DND-41 (cell line): Measurements from ENCODE around the gene DYDC1.

Experiments
- ATAC-seq: fragments of 200-7000 bp; cut with Tn5 transposase; 3 replicates; pipeline ENCODE4 v1.9.1; 2021; ENCODE audit warnings: low read depth; ENCODE audit not compliant: insufficient read depth
- DNase-seq: peaks from one replicate; pipeline ENCODE4 v3.0.0-alpha.2; 2020
- H2AFZ ChIP-seq: 2 replicates; pipeline ENCODE4 v1.6.0; 2012; ENCODE audit warnings: low read depth, low read length
- H3K27ac ChIP-seq: 2 replicates; pipeline ENCODE4 v1.5.1; 2012; ENCODE audit warnings: low read length, inconsistent platforms
- H3K27me3 ChIP-seq: fragments of 200-600 bp; sonication (generic); 2 replicates; pipeline ENCODE4 v1.6.0; 2012; ENCODE audit warnings: low read length, mild to moderate bottlenecking, inconsistent platforms; ENCODE audit not compliant: insufficient read depth, poor library complexity
- H3K36me3 ChIP-seq: 2 replicates; pipeline ENCODE4 v1.5.1; 2012; ENCODE audit warnings: low read length, inconsistent platforms; ENCODE audit not compliant: insufficient read depth
- H3K4me1 ChIP-seq: 2 replicates; pipeline ENCODE4 v1.5.1; 2012; ENCODE audit warnings: mild to moderate bottlenecking, low read length; ENCODE audit not compliant: insufficient read depth
- H3K4me2 ChIP-seq: 2 replicates; pipeline ENCODE4 v1.6.0; 2012; ENCODE audit warnings: mild to moderate bottlenecking, moderate library complexity, low read length, inconsistent platforms; ENCODE audit not compliant: insufficient read depth
- H3K4me3 ChIP-seq, 2 experiments: fragments of 200-600 bp in 1 of 2; shearing (Covaris generic) in 1 of 2; 2 replicates each; pipeline ENCODE4 v1.5.1; 2012 to 2016; ENCODE audit warnings: inconsistent platforms in 2 of 2, low read length in 2 of 2, mild to moderate bottlenecking in 2 of 2, low read depth in 1 of 2, moderate library complexity in 1 of 2
- H3K79me2 ChIP-seq: 2 replicates; pipeline ENCODE4 v1.6.0; 2012; ENCODE audit warnings: low read length, inconsistent platforms; ENCODE audit not compliant: insufficient read depth
- H3K9ac ChIP-seq: 2 replicates; pipeline ENCODE4 v1.6.0; 2012; ENCODE audit warnings: low read depth, mild to moderate bottlenecking, inconsistent platforms, low read length, moderate library complexity
- H3K9me3 ChIP-seq: 2 replicates; pipeline ENCODE4 v1.5.1; 2012; ENCODE audit warnings: low read length, moderate library complexity, mild to moderate bottlenecking, inconsistent platforms; ENCODE audit not compliant: insufficient read depth, severe bottlenecking
- H4K20me1 ChIP-seq: 2 replicates; pipeline ENCODE4 v1.6.0; 2012; ENCODE audit warnings: low read length; ENCODE audit not compliant: insufficient read depth
- EZH2 ChIP-seq: IDR thresholded peaks from 3 replicates; pipeline ENCODE4 v1.6.1; 2012; ENCODE audit warnings: borderline replicate concordance, low read depth, mild to moderate bottlenecking, moderate library complexity, low read length, inconsistent platforms; ENCODE audit not compliant: severe bottlenecking
- TF ChIP-seq, protein P1 (sequence below): IDR thresholded peaks from 2 replicates; pipeline ENCODE4 v1.5.1; 2012; ENCODE audit warnings: borderline replicate concordance, low read length, moderate library complexity, mild to moderate bottlenecking; ENCODE audit not compliant: poor library complexity, severe bottlenecking; ENCODE audit errors: extremely low read depth

The DYDC1 gene

GRCh38 chr10:80296942-80297341 lies 59.6 kb downstream of the DYDC1 start:
- H3K4me2 ChIP-seq: no peak overlapping the region
- TF ChIP-seq, protein P1, sequence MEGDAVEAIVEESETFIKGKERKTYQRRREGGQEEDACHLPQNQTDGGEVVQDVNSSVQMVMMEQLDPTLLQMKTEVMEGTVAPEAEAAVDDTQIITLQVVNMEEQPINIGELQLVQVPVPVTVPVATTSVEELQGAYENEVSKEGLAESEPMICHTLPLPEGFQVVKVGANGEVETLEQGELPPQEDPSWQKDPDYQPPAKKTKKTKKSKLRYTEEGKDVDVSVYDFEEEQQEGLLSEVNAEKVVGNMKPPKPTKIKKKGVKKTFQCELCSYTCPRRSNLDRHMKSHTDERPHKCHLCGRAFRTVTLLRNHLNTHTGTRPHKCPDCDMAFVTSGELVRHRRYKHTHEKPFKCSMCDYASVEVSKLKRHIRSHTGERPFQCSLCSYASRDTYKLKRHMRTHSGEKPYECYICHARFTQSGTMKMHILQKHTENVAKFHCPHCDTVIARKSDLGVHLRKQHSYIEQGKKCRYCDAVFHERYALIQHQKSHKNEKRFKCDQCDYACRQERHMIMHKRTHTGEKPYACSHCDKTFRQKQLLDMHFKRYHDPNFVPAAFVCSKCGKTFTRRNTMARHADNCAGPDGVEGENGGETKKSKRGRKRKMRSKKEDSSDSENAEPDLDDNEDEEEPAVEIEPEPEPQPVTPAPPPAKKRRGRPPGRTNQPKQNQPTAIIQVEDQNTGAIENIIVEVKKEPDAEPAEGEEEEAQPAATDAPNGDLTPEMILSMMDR: no peak
- TF ChIP-seq EZH2: no peak
- H3K4me3 ChIP-seq: no peak overlapping the region
- H3K27ac ChIP-seq: no peak overlapping the region
- DNase-seq (no peak), ATAC-seq (no peak)
- H3K4me1 ChIP-seq: no peaks in the 10 kb centered on the region
- no peaks in the 10 kb centered on the region for H3K9me3 ChIP-seq
- no peaks in the 10 kb centered on the region for H3K36me3 ChIP-seq
- H3K27me3 ChIP-seq: no peaks in the 10 kb centered on the region
- H3K9ac ChIP-seq: no peak overlapping the region
- H3K79me2 ChIP-seq: no peaks in the 10 kb centered on the region
- H2AFZ ChIP-seq: no peak overlapping the region
- H4K20me1 ChIP-seq: no peaks in the 10 kb centered on the region

DNA sequence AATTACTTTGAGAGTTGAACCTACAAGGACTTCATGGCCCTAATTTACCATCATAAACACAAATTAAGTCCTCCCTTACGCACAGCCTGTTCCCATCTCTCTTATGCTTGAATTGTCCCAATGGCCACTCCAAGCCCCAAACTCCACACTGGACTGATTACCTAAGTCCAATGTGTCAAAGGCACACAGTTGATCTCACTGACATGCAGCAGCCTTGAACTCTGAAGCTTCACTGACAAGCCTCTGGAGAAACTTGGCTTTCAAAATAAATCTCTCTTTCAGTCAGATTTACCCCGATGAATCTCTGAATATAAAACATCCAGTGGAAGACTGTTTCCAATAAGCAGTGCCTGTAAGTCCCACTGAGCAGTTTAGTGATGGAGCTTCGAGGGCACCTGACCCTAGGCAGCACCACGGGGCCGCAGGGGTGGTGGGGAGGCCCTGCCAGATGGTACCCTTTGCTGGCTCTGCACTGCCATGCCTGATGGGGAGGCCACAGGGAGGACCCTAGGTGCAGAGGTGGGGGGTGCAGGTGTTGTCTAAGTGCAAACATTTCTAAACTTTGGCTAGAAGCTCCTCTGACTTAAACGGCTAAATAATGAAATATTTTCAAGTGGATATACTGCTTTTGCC lies 63.8 kb downstream of the DYDC1 start:
- DNase-seq (no peak), ATAC-seq (no peak)
- H3K4me3 ChIP-seq: no peak overlapping the region
- H3K79me2 ChIP-seq: no peaks in the 10 kb centered on the region
- H2AFZ ChIP-seq: no peak overlapping the region
- no peaks in the 10 kb centered on the region for H3K4me1 ChIP-seq
- H3K27ac ChIP-seq: no peak overlapping the region
- no peaks in the 10 kb centered on the region for H3K9me3 ChIP-seq
- no peak overlapping the region for H3K9ac ChIP-seq
- H3K36me3 ChIP-seq: no peaks in the 10 kb centered on the region
- no peak for TF ChIP-seq EZH2
- TF ChIP-seq, protein P1: no peak
- no peak overlapping the region for H3K4me2 ChIP-seq
- H3K27me3 ChIP-seq: peaks cover 4% of the 10 kb centered on the region
- no peaks in the 10 kb centered on the region for H4K20me1 ChIP-seq

DNA sequence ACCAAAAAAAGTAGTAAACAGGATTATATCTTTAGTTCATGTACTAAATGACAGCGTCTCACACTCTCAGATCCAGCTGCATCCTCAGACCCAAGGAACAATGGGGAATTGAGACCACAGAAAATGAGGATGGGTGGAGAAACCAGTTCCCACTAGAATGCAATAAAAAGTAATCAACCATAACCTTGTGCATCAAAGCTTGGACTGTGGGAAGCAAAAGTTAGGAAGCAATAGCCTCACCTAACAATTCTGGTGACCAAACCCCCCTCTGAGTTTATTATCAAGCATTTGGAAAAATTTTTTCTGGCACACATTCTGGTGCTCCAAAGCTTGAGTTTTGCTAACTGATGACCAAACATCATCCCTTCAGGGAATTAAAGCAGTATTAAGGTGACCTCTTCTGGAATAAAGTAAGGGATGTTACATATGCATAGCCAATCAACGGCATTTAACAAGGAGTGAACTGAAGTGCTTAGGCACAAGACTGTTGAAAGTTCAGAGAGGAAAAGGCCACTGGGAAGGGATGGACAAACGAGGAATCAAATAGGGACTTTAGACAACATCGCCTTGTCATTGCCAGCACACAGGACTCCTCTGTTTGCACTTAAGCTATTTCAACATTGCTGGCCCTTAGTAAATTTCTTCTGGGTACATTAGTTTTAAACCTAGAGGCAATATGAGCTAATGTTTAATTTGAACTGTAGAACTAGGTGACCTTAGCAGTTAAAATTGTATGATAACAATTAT lies 65.9 kb downstream of the DYDC1 start:
- no peaks in the 10 kb centered on the region for H3K79me2 ChIP-seq
- DNase-seq (no peak), ATAC-seq (no peak)
- no peaks in the 10 kb centered on the region for H3K9me3 ChIP-seq
- no peaks in the 10 kb centered on the region for H3K36me3 ChIP-seq
- no peaks in the 10 kb centered on the region for H4K20me1 ChIP-seq
- no peak overlapping the region for H3K4me2 ChIP-seq
- H3K4me1 ChIP-seq: no peaks in the 10 kb centered on the region
- H3K9ac ChIP-seq: no peak overlapping the region
- peaks cover 8% of the 10 kb centered on the region for H3K27me3 ChIP-seq
- H3K4me3 ChIP-seq: no peak overlapping the region
- no peak overlapping the region for H2AFZ ChIP-seq
- no peak overlapping the region for H3K27ac ChIP-seq
- no peak for TF ChIP-seq EZH2
- TF ChIP-seq, protein P1: no peak
